Activated CD4-positive, alpha-beta T cell treated with anti-CD3 and anti-CD28 coated beads, Interleukin-10, Interleukin-2, amounts not matched to agents 100 ng/mL and 50 ng/mL, durations not matched to agents 16 hours and 8 hours (primary cell): ENCODE measurements around the gene MOB3B.
"Not testable (repeated sequence)": the region's sequence is repeated elsewhere in the genome, so short reads cannot be mapped to it uniquely, and the experiment has no call there.

Source experiments
- DNase-seq: peaks from one replicate; pipeline ENCODE4 v3.0.0-alpha.2; 2020

Gene MOB3B

DNA sequence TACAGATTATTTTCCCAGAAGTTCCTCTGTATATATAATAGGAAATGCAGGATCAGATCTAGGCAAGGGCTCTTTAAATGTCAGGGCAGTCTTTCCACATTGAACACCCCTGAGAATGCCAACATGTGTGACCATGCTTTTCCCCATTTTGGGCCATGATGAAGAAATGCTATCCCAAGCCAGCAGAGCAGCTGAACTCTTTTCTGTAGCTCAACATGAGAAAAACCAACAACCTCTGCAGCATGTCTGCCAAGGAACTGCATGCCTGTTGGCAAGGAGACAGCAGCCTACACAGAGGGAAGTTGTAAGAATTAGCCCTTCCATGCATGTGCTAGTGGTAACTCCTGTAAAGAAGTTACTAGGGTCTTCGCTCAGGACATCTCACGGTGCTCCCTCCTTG, 15.1 kb downstream of the MOB3B start:
- no peak for DNase-seq

DNA sequence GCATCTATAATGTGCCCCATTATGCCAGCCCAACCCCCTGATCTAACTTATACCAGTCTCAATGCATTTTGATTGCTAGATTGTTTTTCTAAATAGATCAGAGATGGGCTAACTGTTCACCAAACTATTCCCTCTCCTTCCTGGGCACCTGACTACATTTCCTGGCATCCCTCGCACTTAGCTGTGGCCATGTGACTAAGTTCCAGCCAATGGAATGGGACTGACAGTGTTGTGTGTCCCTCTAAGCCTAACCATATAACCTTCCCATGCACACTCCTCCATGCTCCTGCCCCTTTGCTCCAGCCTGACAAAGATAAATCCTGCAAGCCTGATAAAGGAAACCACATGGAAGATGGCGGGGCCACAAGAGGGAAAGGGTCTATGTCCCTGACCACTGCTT, 17.8 kb downstream of the MOB3B start:
- DNase-seq, result no peak

DNA sequence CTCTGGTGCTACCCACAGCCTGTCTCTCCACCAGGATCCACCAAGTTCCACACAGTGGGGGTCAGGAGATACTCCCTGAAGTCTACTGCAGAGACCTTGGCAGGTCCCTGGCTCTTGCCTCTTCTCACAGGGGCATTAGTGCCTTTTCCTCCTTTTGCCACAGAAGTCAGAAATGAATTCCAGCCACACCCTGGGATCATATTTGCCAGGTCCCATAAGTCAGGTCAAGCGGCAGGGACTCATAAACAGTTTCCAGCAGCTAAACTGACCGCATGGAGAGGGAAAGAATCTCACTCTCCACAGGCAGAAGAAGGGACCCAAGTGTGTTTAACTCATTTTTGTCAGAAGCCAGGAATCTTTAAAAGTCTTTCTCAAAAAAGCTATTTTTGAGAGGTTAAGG, 18.8 kb downstream of the MOB3B start:
- no peak for DNase-seq

DNA sequence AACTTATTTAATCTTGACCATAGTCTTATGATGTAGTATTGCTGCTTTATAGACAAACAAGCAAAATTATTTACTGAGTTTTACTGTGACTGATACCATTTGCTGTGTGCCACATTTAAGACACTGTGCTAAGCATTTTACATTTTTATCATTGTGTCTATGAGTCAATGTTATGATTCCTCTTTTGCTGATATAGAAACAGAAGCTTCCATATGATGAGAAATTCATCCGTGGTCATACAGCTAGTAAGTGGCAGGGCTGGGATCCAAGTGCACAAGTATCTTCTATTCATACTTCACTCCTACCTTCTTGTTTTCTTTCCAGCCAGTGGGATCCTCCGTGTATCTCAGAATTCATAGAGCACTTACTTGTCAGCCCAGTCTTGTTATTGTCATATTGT, 22.6 kb downstream of the MOB3B start:
- DNase-seq, result no peak

DNA sequence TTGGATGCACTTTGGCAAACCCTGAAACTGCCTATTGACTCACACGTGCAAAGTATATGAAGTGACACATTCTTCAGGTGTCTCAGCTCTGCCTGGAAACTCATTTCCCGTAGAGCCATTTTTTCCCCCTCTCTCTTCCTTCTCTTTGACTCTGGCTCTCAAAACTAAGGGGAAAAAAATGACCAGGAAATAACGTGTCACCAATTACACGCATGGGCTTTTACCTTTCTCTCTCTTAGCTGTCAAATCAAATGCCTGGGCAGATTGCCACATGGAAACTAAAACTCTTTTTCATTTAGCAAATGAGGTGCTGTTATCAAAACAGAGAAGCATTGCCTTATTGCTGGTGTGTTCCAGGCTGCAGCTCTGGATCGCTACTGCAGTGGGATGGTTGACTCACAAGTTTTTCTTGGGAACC, 23.9 kb downstream of the MOB3B start:
- peak; percentile 21 for DNase-seq

DNA sequence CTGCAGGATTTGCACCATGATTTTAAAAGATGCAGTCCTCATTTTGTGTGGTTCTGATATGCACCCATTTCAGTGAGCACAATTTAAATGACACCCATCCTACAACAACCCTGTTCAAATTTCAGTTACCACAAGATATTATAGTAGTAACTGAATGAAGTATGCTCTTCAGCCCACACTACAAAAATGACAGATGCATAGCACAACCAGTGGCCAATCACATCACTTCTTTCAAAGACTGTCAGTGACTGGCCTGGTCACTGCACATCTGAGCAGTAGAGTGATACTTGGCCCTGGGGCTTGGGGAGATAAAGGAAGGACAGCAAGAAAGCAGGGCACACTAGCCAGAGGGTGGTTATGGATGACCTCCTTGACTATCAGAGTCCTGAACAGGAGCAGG, 25.4 kb downstream of the MOB3B start:
- DNase-seq, result peak; percentile 39

DNA sequence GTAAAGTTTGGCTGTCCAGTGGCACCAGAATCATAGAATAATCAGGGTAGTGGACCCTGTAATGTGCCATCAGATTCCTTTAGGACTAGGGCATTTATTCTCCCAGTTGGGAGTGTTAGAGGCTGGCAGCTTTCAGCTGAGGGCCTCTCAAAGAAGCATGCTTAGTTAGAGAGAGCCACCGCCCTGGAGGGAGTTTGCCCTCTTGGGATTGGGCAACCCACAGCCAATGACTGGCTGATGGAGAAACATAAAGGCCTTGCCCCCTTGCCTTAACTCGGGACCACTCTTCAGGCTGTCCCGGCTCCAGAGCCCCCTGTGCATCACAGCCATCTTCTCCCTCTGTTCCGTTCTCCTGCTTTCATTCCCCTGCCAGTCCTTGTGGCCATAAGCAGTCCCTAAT, 26.0 kb downstream of the MOB3B start:
- no peak for DNase-seq

DNA sequence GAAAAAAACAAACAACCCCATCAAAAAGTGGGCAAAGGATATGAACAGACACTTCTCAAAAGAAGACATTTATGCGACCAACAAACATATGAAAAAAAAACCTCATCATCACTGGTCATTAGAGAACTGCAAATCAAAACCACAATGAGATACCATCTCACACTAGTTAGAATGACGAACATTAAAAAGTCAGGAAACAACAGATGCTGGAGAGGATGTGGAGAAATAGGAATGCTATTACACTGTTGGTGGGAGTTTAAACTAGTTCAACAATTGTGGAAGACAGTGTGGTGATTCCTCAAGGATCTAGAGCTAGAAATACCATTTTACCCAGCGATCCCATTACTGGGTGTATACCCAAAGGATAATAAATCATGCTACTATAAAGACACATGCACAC, 28.7 kb downstream of the MOB3B start:
- not testable (repeated sequence) for DNase-seq

DNA sequence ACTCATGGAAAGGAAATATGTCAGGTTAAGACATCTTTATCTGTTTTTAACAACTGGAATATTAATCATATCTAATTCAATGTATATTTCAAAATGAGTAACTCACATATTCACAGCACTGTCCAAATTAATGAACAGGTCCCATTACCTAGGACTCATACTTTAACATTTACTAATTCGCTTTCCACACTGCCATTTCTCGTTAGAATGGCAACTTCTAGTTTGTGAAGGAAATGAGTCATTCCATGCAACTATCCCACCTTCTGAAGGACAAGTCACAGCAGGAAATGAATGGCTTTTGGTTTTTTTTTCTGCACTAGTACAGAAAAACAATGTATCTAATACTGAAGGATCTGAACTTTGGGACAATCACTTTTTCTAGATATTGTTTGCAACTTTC, 30.2 kb downstream of the MOB3B start:
- peak; percentile 76 for DNase-seq

DNA sequence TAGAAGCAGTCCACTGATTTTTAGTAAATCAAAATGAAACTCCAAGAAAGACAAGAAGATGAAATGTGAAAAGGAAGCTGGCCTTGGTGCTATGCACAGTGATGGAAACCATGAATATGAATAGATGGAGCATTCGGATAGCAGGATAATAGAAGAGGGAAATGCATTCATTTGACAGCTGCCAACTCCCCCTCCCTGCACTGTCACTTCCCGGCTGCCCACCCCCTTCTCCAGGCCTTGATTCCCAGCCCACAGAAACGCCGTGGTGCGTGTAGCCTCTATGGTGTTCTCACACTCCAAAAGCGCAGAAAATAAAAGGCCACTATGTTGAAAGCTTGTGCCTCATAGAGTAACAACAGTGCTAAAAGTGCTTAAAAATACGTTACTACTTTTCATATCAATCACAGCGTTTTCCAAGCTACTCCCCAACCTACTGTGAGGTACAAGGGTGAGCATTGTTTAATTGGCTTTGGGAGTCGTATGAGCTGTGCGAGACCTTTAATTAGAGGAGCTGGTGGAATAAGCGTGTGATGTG, 31.7 kb downstream of the MOB3B start:
- DNase-seq, result no peak

DNA sequence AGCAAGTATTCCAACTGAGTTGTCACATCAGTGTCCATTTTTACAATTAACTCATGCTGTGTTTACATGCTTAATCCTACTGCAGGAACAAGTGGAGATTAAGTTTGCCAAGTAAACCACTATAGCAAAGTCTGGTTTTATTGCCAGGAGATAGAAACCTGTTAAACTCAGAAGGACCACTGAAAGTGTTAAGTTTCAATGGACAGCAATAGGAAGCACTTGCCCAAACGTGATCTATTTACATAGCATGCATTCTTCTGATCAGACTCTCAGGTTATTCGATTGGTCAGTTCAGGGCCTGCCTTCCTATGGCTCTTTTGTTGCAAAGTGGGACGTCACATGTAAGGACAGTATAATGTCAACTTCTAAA, 33.5 kb downstream of the MOB3B start:
- no peak for DNase-seq

DNA sequence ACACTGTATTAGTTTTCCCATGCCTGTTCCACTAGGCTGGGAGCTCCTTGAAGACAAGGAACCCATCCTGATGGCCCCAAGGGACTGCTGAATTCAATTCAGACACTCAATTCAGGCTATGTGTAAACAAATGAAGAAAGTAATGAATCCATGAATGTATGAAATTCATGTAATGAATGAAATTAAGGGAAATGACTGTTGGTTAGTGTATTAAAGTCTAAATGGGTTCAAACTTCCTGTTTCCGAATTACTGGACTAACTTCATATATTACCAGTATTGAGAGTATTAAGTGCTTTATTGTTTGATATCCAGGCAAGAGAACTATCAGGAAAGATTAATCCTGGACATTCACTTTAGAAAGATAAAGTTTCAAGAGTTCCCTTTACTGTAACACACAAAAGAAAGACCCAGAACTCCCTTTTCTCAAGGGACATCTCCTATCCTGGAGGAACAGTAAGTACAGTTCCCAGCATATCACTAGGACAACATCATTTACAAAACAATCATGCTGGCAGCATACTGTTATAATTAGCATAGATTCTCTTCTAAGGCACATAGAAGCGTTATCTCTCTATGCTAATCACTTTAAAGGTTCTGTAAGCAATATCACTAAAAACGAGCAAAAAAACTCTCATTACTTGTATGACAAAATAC, 34.0 kb downstream of the MOB3B start:
- no peak for DNase-seq

DNA sequence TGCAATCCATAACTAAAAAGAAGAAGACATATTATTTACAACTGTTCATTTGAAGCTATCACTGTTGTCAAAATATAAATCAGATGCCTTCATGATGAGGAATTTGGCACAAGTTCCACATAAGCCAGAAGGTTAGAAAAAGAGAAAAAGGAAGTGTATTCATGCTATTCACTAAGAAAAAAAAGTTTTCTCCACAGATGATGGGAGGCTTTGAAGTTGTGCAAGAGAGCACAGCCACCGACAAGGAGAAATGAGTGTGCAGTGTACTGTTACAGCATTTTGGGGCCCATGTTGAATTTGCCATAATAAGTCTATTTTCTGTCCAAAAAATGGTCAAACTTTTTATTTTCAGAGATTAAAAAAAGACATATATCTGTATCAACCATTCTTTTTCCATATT, 38.5 kb downstream of the MOB3B start:
- DNase-seq, result no peak

DNA sequence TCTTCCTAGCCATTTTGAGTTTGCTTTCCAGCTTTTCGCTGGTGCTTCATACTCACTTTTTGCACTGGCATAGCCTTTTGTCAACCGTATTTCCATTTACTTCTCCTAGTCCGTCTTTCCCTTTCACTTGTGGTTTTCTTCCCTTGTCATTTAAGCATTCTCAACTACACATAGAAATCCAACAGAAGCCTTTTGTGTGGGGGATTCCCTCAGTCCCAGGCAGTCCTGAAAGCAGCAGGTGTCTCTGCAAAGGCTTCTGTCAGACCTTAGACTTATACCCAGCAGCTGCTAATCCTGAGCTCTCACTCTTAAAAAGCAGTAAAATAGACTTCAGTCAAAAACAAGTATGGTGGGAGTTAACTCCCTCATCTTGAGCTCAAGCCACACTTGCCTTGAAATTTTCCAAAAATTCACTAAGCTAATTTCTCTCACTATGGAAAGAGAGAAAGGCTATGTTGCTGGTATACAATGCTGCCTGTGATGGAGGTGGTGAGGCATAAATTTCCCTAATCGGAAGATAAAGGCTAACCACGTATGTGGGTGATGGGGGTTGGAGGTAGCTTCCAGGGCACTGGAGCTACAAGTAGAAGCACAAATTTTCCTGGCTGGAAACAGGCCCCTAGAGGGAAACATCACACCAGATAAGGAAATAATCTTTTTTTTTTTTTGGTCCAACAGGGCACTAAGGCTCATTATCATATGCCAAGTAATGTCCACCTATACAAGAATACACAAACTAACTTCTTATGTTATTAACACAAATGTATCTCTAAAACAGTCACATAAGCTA, 40.3 kb downstream of the MOB3B start:
- peak; percentile 19 for DNase-seq

DNA sequence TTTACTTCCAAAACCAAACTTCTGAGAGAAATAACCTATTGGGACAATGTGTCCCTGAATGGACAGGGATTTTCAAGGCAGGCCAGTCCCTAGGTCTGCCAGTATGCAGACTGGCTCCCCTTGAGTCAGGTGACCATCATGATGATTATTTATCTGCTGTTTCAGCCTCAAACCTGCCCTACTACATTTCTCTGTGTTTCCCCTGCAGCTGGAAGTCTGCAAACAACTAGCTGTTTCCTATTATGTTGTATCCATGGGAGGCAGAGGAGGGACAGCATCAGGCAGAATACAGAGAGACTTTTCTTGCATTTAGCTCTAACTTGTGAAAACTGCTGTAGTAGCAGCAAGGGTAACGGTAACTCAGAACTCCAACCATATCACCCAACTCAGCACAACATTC, 41.7 kb downstream of the MOB3B start:
- DNase-seq, result no peak

DNA sequence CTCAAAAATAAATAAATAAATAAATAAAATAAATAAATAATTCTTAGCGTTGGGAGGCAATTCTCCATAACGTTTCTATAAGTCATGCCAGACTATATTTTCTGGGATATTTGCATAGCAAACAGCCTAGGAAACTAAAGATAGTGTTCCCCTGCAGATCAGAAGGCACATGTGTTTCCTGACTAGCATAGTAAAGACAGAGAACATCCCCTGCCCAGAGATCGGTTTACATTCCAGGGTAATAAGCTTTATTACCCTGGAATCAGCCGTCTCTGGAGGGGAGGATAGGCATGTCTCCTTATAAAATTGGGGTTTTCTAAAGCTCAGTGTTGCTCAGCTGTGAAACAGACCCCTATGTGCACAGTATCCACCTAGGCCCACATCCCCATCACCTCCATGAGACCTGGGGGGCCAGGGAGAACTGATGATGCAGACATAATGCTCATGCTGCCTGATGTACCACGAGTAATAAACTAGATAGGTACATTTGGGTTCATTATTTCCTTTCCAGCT, 42.4 kb downstream of the MOB3B start:
- DNase-seq, result no peak

DNA sequence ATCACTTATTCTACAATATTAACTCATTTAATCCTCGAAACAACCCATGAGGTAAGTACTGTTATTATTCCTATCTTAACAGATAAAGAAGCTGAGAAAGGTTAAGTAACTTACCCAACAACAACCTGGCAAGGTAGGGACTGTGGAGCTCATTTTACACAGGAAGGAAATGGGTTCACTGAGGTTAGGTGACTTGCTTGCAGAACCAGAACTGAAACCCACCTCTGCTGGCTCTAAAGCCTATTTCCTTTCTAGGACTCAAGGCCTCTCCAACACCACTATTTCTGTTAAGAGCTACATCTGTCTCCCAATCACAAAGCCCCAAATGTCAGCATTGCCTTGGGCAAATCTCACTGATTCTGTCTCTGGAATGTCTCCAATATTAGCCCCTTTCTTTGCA, 44.5 kb downstream of the MOB3B start:
- DNase-seq, result peak; percentile 52

DNA sequence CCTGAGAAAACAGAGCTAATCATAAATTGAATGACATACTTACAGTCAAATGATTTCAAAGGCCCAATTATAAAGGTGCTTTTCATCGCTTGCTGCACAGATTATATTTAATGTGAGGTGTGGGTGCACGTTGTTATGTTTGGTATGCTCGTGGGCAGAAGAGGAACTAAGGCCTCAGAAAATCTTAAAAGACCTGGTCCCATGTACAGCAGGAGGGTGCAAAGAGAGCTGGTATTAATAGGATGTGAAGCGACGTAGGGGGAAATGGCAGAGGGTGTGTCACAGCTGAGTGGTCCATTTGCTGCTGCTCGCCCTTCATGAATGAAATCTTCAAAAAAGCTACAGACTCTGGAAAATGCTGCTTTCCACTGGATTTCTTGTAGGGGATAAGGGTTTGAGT, 46.0 kb downstream of the MOB3B start:
- no peak for DNase-seq

DNA sequence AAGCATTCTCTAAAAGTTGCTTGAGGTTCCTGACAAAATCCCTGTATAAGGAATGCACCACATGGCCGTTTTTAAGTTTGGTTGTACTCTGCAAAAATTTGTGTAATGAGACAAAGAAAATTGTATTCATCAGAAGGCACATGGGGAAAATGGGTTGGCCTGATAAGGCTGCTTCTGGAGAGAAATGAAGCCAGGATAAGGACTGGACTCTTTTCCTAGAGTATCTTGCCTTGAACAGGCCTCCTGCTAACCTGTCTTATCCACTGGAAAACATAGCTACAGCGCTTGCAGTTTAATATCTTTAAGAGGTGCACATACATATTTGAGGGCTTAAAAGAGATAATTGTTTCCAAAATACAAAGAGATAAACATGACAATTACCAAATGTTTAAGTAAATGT, 46.9 kb downstream of the MOB3B start:
- DNase-seq, result no peak

DNA sequence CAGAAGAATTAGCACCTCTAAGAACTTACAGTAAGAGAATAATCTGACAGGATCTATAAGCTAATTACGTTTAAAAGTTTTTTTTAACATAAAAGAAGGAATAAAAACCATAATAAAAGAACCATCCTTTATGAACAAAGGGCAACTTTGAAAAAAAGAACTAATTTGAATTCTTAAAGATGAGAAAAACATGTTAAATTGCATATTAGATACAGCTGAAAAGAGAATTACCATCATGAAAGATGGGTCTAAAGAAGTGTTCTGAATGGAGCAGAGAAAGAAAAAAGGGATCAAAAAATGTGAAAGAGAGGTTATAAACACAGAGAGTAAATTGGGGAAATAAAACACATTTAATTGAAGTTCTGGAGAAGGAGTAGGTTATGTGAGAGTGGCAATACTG, 51.3 kb downstream of the MOB3B start:
- DNase-seq, result no peak

DNA sequence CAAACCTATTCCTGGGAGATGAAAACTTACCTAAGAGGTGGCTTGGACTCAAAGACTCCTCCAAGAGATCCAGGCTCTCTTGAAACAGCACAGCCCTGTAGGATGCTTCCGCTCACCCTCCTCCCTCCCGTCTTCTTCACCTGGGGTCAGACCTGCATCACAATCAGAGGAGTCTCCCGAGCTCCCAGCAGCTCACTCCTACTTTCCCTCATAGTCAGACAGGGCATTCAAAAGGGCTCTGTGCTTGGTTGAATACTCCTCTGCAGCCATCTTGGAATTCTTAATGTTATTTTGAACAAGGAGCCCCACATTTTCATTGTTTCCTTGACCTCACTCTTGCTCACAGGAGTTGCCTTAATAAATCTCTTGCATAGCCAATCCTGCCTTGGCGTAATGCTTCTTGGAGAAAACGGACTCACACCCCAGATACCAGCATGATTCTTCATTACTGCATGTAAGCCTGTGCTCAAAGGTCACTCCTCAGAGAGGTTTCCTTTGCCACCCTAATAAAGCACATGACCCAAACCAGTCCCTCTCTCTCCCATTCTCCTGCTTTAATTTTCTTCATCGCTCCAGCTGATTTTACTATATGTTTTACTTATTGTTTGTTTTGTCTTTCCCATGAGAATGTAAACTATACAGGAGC, 52.6 kb downstream of the MOB3B start:
- no peak for DNase-seq

DNA sequence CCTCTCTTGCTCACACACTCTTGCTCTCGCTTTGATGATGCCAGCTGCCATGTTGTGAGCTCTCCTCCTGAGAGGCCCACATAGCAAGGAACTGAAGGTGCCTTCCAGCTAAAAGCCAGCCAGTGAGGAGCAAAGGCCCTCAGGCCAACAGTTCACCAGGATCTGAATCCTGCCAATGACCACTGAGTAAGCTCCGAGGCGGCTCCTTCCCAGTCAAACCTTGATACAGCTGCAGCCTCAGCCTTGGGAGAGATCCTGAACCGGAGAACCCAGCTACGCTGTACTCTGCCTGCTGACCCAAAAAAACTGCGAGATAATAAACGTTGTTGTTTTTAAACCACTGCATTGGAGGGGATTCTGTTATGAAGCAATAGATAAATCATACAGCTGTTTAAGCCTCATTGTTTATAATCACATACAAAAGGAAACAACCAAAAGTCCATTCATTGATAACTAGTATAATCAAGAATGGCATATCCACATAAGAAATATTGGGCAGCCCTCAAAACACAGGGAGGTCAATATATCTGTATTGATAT, 54.5 kb downstream of the MOB3B start:
- DNase-seq, result no peak

DNA sequence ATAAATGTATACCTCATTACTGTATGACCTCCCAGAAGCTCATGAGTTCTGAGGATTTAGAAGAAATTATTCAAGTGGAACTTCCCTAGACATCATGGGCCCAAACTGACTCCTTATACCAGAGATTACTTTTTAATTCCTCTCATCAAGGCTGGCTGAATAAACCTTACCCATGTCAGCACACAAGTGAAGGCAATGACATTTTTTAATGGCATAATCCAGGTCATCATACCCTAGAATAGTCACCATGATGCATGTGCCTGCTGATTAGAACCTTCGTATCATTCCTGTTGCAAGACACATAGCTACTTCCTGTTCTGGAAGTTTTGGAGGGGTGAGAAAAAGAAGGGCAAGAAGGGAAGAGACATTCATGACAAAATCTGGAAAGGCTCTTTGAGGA, 55.3 kb downstream of the MOB3B start:
- DNase-seq, result no peak

DNA sequence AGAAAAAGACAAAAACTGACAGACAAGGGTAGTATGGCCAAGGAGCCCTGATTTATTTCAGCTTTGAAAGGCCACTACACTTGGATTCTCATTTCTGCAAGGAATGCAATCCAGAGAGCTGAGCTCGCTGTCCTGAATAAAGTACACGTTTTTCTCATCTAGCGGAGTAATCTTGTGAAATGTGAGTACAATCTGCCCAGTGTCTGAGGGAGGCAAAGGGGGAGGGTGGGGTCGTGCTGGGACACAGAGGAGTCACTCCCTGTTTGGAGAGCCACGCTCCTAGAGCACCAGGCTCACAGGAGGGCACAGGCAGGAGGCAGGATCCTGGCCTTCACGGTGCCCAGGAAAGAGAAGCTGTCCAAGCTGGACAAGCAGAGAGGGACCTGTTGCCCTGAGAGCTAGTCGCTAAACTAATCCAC, 56.5 kb downstream of the MOB3B start:
- no peak for DNase-seq
